22Rv1 (cell line): ENCODE data around the gene ISYNA1.
A peak's percentile ranks its signal among the peaks of the same experiment; 100 is the strongest.

Experiments used
- H3K27ac ChIP-seq: fragments of 450-650 bp; 2 replicates; pipeline ENCODE4 v1.5.1; 2017
- ZFX ChIP-seq: fragments of 450-650 bp; IDR thresholded peaks from 2 replicates; pipeline ENCODE4 v1.6.1; 2017; ENCODE audit warnings: antibody characterized with exemption, borderline replicate concordance
- TF ChIP-seq, protein P1 (sequence below): fragments of 450-650 bp; IDR thresholded peaks from 2 replicates; pipeline ENCODE4 v1.5.1; 2017; ENCODE audit warnings: mild to moderate bottlenecking

The ISYNA1 gene

GRCh38 chr19:18390065-18390907 lies 47.6 kb downstream of the ISYNA1 start:
- TF ChIP-seq ZFX, result no peak
- TF ChIP-seq, protein P1, sequence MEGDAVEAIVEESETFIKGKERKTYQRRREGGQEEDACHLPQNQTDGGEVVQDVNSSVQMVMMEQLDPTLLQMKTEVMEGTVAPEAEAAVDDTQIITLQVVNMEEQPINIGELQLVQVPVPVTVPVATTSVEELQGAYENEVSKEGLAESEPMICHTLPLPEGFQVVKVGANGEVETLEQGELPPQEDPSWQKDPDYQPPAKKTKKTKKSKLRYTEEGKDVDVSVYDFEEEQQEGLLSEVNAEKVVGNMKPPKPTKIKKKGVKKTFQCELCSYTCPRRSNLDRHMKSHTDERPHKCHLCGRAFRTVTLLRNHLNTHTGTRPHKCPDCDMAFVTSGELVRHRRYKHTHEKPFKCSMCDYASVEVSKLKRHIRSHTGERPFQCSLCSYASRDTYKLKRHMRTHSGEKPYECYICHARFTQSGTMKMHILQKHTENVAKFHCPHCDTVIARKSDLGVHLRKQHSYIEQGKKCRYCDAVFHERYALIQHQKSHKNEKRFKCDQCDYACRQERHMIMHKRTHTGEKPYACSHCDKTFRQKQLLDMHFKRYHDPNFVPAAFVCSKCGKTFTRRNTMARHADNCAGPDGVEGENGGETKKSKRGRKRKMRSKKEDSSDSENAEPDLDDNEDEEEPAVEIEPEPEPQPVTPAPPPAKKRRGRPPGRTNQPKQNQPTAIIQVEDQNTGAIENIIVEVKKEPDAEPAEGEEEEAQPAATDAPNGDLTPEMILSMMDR, result no peak
- peak overlapping the region; percentile 69 for H3K27ac ChIP-seq

DNA sequence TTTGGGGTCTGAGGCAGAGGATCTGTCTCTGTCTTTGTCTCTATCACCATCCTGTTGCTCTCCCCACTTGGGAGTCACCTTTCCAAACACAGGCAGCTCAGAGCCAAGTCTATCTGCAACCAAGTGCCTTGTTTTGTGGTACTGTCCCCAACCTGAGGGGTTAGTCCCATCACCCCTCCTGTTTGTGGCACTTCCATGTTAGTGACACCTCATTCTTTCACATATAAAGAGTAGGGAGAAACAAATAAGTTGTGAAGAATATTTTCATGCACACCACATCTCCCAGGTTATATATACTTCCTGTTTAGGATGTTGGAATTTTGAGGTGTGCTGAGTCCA lies 48.2 kb downstream of the ISYNA1 start:
- peak overlapping the region; percentile 69 for H3K27ac ChIP-seq
- TF ChIP-seq, protein P1, result no peak
- TF ChIP-seq ZFX, result no peak

DNA sequence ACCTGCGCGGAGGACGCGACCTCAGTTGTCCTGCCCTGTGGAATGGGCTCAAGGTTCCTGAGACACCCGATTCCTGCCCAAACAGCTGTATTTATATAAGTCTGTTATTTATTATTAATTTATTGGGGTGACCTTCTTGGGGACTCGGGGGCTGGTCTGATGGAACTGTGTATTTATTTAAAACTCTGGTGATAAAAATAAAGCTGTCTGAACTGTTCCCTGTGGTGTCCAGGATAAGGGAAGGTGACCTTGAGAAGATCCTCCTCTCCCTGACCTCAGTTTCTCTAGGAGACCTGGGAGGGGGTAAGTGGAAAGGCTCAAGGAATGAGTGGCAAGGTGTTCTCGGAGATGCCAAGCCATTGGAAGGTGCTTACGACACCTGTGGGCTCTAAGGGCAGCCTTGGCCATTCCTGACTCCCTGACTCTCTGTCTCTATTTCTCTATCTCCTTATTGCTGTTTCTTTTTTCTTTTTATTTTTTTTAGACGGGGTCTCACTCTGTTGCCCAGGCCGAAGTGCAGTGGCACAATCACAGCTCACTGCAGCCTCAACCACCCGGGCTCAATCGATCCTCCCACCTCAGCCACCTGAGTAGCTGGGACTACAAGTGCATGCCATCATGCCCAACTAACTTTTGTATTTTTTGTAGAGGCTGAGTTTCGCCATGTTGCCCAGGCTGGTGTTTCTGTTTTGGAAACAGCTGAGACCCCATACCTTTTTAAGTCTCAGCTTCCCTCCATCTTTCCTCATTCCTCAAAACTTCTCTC lies 48.8 kb downstream of the ISYNA1 start:
- TF ChIP-seq, protein P1, result no peak
- TF ChIP-seq ZFX, result no peak
- peak overlapping the region; percentile 69 for H3K27ac ChIP-seq

GRCh38 chr19:18388100-18388959 lies 49.6 kb downstream of the ISYNA1 start:
- TF ChIP-seq, protein P1, result peak; percentile 99
- TF ChIP-seq ZFX, result no peak
- H3K27ac ChIP-seq, result peak overlapping the region; percentile 69

- H3K27ac ChIP-seq, result peak overlapping the region; percentile 69
- no peak for TF ChIP-seq ZFX
- TF ChIP-seq, protein P1, result no peak
Observed at GRCh38 chr19:18386543-18387271, 51.2 kb downstream of the ISYNA1 start.

DNA sequence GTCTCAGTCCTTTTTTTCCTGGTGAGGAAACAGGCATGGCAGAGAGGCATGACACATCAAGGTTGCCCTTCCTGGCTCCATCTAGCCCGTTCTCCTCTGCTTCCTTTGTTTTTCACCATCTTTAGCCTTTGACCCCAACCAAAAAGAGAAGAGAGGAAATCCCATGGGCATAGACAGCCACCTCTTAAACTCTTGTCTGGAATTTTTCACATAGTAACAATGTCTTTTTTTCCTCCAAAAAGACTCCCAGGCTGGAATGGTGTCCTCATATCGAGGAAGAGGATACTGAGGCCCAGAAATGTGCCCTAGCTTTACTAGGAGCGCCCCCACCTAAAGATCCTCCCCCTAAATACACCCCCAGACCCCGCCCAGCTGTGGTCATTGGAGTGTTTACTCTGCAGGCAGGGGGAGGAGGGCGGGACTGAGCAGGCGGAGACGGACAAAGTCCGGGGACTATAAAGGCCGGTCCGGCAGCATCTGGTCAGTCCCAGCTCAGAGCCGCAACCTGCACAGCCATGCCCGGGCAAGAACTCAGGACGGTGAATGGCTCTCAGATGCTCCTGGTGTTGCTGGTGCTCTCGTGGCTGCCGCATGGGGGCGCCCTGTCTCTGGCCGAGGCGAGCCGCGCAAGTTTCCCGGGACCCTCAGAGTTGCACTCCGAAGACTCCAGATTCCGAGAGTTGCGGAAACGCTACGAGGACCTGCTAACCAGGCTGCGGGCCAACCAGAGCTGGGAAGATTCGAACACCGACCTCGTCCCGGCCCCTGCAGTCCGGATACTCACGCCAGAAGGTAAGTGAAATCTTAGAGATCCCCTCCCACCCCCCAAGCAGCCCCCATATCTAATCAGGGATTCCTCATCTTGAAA lies 52.0 kb downstream of the ISYNA1 start, which contains the start of gene GDF15:
Gene GDF15 (plus strand): TSS at position 484 of the 868 bp plus-strand sequence. CDS start 32 bp downstream, at position 516.
- TF ChIP-seq ZFX, result no peak
- TF ChIP-seq, protein P1, result peak; percentile 84
- peak within 1 kb of the TSS; percentile 69 for H3K27ac ChIP-seq
